GM21367 (cell line): ENCODE data around the gene SLC38A10.
"Not testable (repeated sequence)": the region's sequence is repeated elsewhere in the genome, so short reads cannot be mapped to it uniquely, and the experiment has no call there.

Experiments used
- ATAC-seq: cut with Tn5 transposase; IDR thresholded peaks from one replicate; pipeline ENCODE4 v1.9.1; 2021; ENCODE audit not compliant: unreplicated experiment

The SLC38A10 gene

GRCh38 chr17:81313776-81314397 is 18.8 kb upstream of the SLC38A10 start:
- ATAC-seq: no peak

- no peak for ATAC-seq
These were observed 17.7 kb upstream of the SLC38A10 start for GRCh38 chr17:81312624-81313325.

- no peak for ATAC-seq
These were observed 16.8 kb upstream of the SLC38A10 start for GRCh38 chr17:81311946-81312345.

- ATAC-seq: no peak
These were observed 15.9 kb upstream of the SLC38A10 start for GRCh38 chr17:81310949-81311550.

- ATAC-seq: no peak
These were observed 15.0 kb upstream of the SLC38A10 start for GRCh38 chr17:81309859-81310839.

GRCh38 chr17:81309140-81309858 is 14.2 kb upstream of the SLC38A10 start:
- ATAC-seq: no peak

GRCh38 chr17:81308784-81309139 is 13.7 kb upstream of the SLC38A10 start:
- ATAC-seq: not testable (repeated sequence)

- ATAC-seq: no peak
These were observed 12.8 kb upstream of the SLC38A10 start for GRCh38 chr17:81307636-81308560.

GRCh38 chr17:81306898-81307510 is 11.9 kb upstream of the SLC38A10 start:
- no peak for ATAC-seq

- ATAC-seq: no peak
These were observed 11.4 kb upstream of the SLC38A10 start for GRCh38 chr17:81306491-81306890.

- ATAC-seq: no peak
These were observed 10.0 kb upstream of the SLC38A10 start for GRCh38 chr17:81305051-81305630.

GRCh38 chr17:81304196-81305015 is 9.3 kb upstream of the SLC38A10 start:
- ATAC-seq: no peak

- ATAC-seq: no peak
These were observed 8.3 kb upstream of the SLC38A10 start for GRCh38 chr17:81303385-81303784.

- ATAC-seq: no peak
These were observed 7.8 kb upstream of the SLC38A10 start for GRCh38 chr17:81302861-81303333.

GRCh38 chr17:81302324-81302723 is 7.2 kb upstream of the SLC38A10 start:
- ATAC-seq: no peak

- ATAC-seq: no peak
These were observed 6.4 kb upstream of the SLC38A10 start for GRCh38 chr17:81301195-81302144.
